ENCODE data around the gene GPR158.

GPR158 gene

DNA sequence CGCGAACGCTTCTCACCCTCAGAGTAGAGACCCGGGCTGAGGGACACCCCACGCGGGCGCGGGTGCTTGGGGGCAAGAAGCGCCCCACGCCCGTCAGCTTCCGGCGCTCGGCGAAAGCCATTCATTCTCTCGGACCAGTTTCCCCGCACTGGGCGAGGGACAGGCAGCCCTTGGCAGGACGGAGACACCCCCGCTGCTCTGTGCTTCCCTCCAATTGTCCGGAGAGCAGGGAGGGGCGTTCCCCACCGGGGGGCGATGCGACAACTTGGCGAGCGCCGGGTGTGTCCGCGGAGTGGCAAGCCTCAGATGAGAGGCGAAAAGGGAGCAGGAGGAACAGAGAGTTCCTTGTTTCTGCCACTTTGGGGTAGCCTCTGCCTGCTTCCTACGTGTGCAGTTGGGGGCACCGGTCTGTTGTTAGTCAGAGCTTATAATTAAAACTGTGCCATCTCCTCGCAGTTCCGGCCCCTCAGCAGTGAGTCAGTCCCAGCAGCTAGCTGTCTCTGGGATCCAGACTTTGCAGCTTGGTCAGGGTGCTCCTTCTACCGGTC is 1.7 kb downstream of the GPR158 start:
- TF ChIP-seq GATA2 (IDR thresholded peaks at IDR 0.05; ENCODE audit: low read depth, low read length): no peak
- no peak for TF ChIP-seq GATA3 (IDR thresholded peaks at IDR 0.05; ENCODE audit: low read depth, low read length)

- TF ChIP-seq GATA2 (IDR thresholded peaks at IDR 0.05; ENCODE audit: low read depth, low read length): no peak
- no peak for TF ChIP-seq GATA3 (IDR thresholded peaks at IDR 0.05; ENCODE audit: low read depth, low read length)
These were observed 2.4 kb downstream of the GPR158 start for GRCh38 chr10:25177093-25177753.

DNA sequence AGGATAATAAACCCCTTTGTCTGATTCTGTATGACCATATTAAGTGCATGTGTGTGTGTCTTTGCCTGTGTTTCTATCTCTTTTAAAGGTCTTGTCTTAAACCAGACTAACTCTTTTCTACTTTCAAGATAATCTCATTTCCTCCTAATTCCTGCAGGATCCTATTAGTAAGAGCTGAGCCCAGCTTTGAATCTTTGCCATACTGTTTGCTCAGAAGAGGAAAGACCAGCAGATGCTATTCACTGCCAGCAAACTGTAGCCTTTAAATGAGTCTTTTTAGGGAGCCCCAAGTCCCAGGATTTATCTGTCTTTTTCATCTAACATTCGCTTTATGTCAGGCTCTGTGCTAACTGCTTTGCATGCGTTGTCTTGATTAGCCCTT is 2.9 kb downstream of the GPR158 start:
- no peak for TF ChIP-seq GATA2 (IDR thresholded peaks at IDR 0.05; ENCODE audit: low read depth, low read length)
- no peak for TF ChIP-seq GATA3 (IDR thresholded peaks at IDR 0.05; ENCODE audit: low read depth, low read length)

GRCh38 chr10:25178411-25178810 is 3.6 kb downstream of the GPR158 start:
- TF ChIP-seq GATA3 (IDR thresholded peaks at IDR 0.05; ENCODE audit: low read depth, low read length) (no peak), GATA2 (IDR thresholded peaks at IDR 0.05; ENCODE audit: low read depth, low read length) (no peak)

DNA sequence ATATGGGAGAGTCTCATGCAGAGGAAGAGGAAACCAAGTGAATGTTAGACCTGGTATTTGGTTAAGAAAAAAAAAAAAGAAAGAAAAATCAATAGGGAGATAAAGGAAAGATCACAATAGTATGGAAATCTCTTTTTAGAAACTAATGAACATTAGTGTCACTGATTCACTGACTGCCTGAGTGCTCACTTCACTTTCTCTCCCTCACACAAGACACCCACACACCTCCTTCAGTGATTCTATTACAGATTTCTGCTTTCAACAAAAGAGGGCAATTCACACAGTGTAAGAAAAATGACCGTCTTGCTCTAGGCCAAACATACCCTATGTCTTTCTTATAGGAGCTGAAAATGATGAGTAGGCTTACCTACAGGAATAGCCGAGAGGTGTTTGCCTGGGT is 6.0 kb downstream of the GPR158 start:
- TF ChIP-seq GATA2 (IDR thresholded peaks at IDR 0.05; ENCODE audit: low read depth, low read length): no peak
- TF ChIP-seq GATA3 (IDR thresholded peaks at IDR 0.05; ENCODE audit: low read depth, low read length): no peak

GRCh38 chr10:25182636-25183035 is 7.8 kb downstream of the GPR158 start:
- TF ChIP-seq GATA2 (IDR thresholded peaks at IDR 0.05; ENCODE audit: low read depth, low read length) (no peak), GATA3 (IDR thresholded peaks at IDR 0.05; ENCODE audit: low read depth, low read length) (no peak)

DNA sequence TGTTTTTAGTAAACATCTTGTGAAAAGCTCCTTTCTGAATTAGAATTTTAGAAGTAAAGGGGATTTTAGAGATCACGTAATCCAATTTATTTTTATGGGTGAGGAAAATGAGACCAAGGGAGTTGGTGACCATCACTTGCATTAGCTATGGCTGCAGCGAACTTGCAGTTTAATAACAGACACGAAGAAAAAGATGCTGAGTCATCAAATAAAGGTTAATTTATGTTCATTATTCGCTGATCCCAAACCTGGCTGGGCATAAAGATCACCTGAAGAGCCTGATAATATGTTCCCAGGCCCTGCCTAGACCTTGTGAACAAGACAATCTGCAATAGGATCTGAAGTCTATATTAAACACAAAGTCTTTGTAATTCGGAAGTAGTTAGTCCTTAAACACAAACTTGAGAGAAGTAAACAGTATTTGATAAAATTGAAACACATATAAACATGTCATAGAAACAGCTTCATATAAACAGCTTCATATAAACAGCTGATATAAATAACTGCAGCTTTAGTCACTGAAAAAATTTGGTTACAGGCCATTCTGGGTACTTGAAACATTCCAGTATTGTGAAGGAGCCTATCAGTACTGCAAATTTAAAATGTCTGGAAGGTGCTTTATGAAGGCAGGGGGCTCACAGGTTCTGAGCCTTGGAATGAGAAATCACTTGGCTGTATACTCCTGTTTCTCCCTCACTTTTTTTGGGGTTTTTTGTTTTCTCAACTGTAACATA is 16.5 kb downstream of the GPR158 start:
- TF ChIP-seq GATA3 (IDR thresholded peaks at IDR 0.05; ENCODE audit: low read depth, low read length): no peak
- TF ChIP-seq GATA2 (IDR thresholded peaks at IDR 0.05; ENCODE audit: low read depth, low read length): no peak

DNA sequence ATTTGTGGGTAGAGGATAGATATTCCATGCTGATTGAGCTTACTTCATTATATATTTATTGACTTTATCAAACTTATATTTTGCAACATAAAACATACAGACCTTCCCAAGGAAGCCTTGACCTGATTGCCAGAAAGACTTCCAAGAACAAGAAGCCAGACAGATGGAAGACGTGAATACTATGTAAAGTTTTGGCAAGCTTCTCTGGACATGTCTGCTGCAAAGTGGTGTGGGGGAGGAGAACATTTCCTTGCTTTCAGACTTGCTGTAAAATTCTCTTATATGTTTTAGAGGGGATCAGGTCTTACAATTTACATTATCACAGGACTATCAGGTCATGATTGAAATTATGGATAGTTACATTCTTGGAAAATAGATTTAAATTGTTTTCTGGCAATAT is 23.4 kb downstream of the GPR158 start:
- no peak for TF ChIP-seq GATA2 (IDR thresholded peaks at IDR 0.05; ENCODE audit: low read depth, low read length)
- TF ChIP-seq GATA3 (IDR thresholded peaks at IDR 0.05; ENCODE audit: low read depth, low read length): no peak

- TF ChIP-seq GATA2 (IDR thresholded peaks at IDR 0.05; ENCODE audit: low read depth, low read length) (no peak), GATA3 (IDR thresholded peaks at IDR 0.05; ENCODE audit: low read depth, low read length) (no peak)
These were observed 32.1 kb downstream of the GPR158 start for GRCh38 chr10:25206693-25207414.

DNA sequence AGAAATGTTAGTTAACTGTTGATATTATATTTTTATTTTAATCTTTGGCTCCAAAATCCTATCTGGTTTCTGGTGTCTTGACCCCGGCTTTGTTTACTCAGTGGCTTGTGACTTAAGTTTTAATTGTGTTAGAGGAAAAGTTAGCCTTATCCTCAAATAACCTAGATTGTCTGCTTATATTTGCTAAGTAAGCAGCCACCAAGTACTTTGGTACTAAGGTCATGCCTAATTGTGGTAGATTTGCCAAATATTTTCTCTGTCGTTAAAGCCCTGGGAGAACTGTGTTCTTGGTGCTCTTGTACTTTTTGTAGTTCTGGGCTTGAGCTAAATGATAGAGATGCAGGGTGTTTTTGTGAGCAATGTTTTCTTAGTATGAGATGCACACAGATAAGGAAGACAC is 34.8 kb downstream of the GPR158 start:
- TF ChIP-seq GATA2 (IDR thresholded peaks at IDR 0.05; ENCODE audit: low read depth, low read length): no peak
- no peak for TF ChIP-seq GATA3 (IDR thresholded peaks at IDR 0.05; ENCODE audit: low read depth, low read length)

DNA sequence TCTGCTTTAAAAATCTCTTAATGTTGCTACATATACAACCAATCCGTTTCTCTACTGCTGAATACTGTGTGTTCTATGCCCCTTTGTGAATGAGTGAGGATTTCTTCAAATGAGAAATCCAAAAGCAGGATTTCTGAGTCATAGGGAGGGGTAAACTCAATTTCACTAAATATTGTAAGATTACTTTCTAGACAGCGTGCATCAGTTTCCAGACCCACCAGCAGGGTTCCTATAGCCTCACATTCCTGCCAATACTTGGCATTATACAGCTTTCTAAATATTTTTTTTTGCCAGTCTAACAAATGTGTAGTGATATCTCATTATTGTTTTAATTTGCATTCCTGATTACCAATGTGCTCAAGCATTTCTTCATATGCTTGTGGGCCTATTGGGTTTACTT is 35.5 kb downstream of the GPR158 start:
- no peak for TF ChIP-seq GATA2 (IDR thresholded peaks at IDR 0.05; ENCODE audit: low read depth, low read length)
- no peak for TF ChIP-seq GATA3 (IDR thresholded peaks at IDR 0.05; ENCODE audit: low read depth, low read length)

DNA sequence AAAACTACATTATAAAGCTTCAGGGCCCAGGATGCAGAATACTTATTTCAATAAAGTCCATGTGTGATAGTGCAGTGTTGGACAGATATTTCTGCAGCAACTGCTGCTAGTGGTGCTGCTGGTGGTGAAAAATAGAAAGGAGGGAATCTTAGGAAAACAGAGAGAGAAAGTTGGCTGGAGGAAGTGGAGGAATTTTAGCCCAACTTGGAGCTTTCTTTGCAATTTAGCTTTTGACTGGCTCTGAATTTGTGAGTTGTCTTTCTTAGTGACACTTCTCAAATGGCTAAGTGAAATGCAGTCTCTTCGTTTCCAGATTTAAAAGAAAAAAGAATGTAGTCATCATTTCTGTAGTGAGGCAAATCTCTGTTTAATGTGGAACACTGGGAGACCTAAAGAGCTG is 45.4 kb downstream of the GPR158 start:
- TF ChIP-seq GATA3 (IDR thresholded peaks at IDR 0.05; ENCODE audit: low read depth, low read length) (no peak), GATA2 (IDR thresholded peaks at IDR 0.05; ENCODE audit: low read depth, low read length) (no peak)

DNA sequence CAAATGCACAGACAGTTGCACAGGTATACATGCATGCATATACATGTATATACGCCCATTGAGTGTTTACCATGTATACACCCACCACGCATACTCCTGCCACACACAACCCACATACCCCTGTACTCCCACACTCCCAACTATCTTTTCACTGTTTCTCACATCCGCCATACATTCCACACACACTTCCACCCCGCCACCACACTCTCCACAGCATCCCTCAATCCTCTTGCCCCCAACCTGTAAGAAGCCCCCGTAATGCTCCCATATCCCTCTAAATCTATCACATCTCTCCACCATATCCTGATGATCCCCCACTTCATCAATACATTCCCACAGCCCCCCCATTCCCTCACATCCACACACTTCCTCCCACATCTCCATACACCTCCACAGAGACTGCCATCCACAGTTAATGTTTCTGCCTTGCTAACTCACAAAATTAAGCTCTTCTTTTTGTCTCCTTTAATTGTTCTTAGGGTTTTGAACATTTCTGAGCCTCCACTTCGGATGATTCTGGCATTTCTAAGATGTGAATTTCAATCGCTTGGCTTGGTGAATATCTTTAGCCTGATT is 47.4 kb downstream of the GPR158 start:
- TF ChIP-seq GATA3 (IDR thresholded peaks at IDR 0.05; ENCODE audit: low read depth, low read length) (no peak), GATA2 (IDR thresholded peaks at IDR 0.05; ENCODE audit: low read depth, low read length) (no peak)
